GM12878 (cell line): ENCODE measurements around the gene HAO2. TPM values are rescaled to one million over a fixed set of nuclear protein-coding genes. Genes with fewer than 3 reads are reported as not detected.

ENCODE experiments used
- ATAC-seq: fragments of 200-7000 bp; cut with Tn5 transposase; 3 replicates; pipeline ENCODE4 v1.9.1; 2020; ENCODE audit warnings: mild to moderate bottlenecking, moderate library complexity
- BruUV-seq: library from RNA; stranded (reverse); fragments of 400-500 nt; replicated peaks from 2 replicates; lab custom pipeline; 2021; lab: Mats Ljungman, UMichigan
- CTCF ChIA-PET: fragments of 300-600 bp; sonication (Branson Sonifier 250); formaldehyde crosslinking; extraction: SDS; loops from one replicate; lab custom pipeline; 2021; ENCODE audit warnings: inconsistent platforms; lab: Yijun Ruan, JAX
- POLR2A ChIA-PET: fragments of 350-600 bp; formaldehyde crosslinking; extraction: SDS; loops from one replicate; lab custom pipeline; 2021; ENCODE audit warnings: inconsistent platforms; lab: Charles Lee
- RAD21 ChIA-PET: fragments of 300-600 bp; sonication (Branson Sonifier 250); formaldehyde crosslinking; loops from one replicate; lab custom pipeline; 2023; ENCODE audit warnings: antibody characterized with exemption; ENCODE audit not compliant: unreplicated experiment; lab: Charles Lee
- SMC1A ChIA-PET: fragments of 300-600 bp; sonication (Branson Sonifier 250); formaldehyde crosslinking; loops from one replicate; lab custom pipeline; 2023; ENCODE audit not compliant: unreplicated experiment, uncharacterized antibody; lab: Charles Lee
- DNase-seq: peaks from one replicate; pipeline ENCODE4 v3.0.0-alpha.2; 2011; ENCODE audit warnings: low read depth, low spot score
- FAIRE-seq: peaks from 3 replicates; lab custom pipeline; 2011; peaks lifted over from hg19 to GRCh38; lab: Jason Lieb, UNC
- H2AFZ ChIP-seq: 2 replicates; pipeline ENCODE4 v1.6.0; 2011; ENCODE audit warnings: low read depth, low read length, control low read depth; ENCODE audit not compliant: control insufficient read depth
- H3K27ac ChIP-seq: 2 replicates; pipeline ENCODE4 v1.5.1; 2011; ENCODE audit warnings: control low read depth; ENCODE audit not compliant: control insufficient read depth, insufficient read depth
- H3K27me3 ChIP-seq, 2 experiments: replicated peaks in 1 of 2; 2 replicates each; pipeline versions ENCODE4 v1.6.0 to v1.6.1; 2011; ENCODE audit warnings: low read length in 1 of 2; ENCODE audit not compliant: control insufficient read depth in 2 of 2, insufficient read depth in 2 of 2
- H3K36me3 ChIP-seq, 2 experiments: 2 replicates each; pipeline ENCODE4 v1.5.1; 2011; ENCODE audit warnings: low read length in 1 of 2; ENCODE audit not compliant: control insufficient read depth in 2 of 2, insufficient read depth in 2 of 2
- H3K4me1 ChIP-seq: 2 replicates; pipeline ENCODE4 v1.6.1; 2011; ENCODE audit warnings: mild to moderate bottlenecking, low read length, moderate library complexity, mixed read lengths; ENCODE audit not compliant: control insufficient read depth, insufficient read depth
- H3K4me2 ChIP-seq: 2 replicates; pipeline ENCODE4 v1.6.0; 2011; ENCODE audit warnings: control low read depth; ENCODE audit not compliant: control insufficient read depth, insufficient read depth
- H3K4me3 ChIP-seq: fragments of 200-600 bp; sonication (generic); 2 replicates; pipeline ENCODE4 v1.5.1; 2016
- H3K79me2 ChIP-seq: 2 replicates; pipeline ENCODE4 v1.6.0; 2011; ENCODE audit warnings: low read length; ENCODE audit not compliant: control insufficient read depth, insufficient read depth
- H3K9ac ChIP-seq: 2 replicates; pipeline ENCODE4 v1.8.0; 2011; ENCODE audit warnings: low read length, control low read depth, mixed read lengths; ENCODE audit not compliant: control insufficient read depth, insufficient read depth
- H3K9me3 ChIP-seq: replicated peaks from 3 replicates; pipeline ENCODE4 v1.5.1; 2011; ENCODE audit warnings: mild to moderate bottlenecking, low read length; ENCODE audit not compliant: control insufficient read depth, insufficient read depth
- H4K20me1 ChIP-seq: 2 replicates; pipeline ENCODE4 v1.6.0; 2011; ENCODE audit not compliant: control insufficient read depth, insufficient read depth
- CHD2 ChIP-seq: IDR thresholded peaks from 2 replicates; pipeline ENCODE4 v1.6.1; 2011; ENCODE audit warnings: low read depth, low read length, improper control_type of control experiment, borderline replicate concordance
- EZH2 ChIP-seq: IDR thresholded peaks from 2 replicates; pipeline ENCODE4 v1.6.1; 2012; ENCODE audit warnings: low read depth, mild to moderate bottlenecking, control low read depth, inconsistent platforms, low read length, borderline replicate concordance; ENCODE audit not compliant: control insufficient read depth
- HDGF ChIP-seq: fragments of 450-650 bp; IDR thresholded peaks from 2 replicates; pipeline ENCODE4 v1.6.1; 2016; ENCODE audit warnings: antibody characterized with exemption
- NR2C1 ChIP-seq: fragments of 450-650 bp; IDR thresholded peaks from 2 replicates; pipeline ENCODE4 v1.6.1; 2017; ENCODE audit warnings: antibody characterized with exemption, mild to moderate bottlenecking, moderate library complexity
- RELA ChIP-seq: fragments of 450-650 bp; IDR thresholded peaks from 2 replicates; pipeline ENCODE4 v1.8.0; 2014; ENCODE audit warnings: borderline replicate concordance; ENCODE audit not compliant: partially characterized antibody
- RFX5 ChIP-seq: IDR thresholded peaks from 2 replicates; pipeline ENCODE4 v1.6.1; 2011; ENCODE audit warnings: low read depth, low read length, improper control_type of control experiment
- SP1 ChIP-seq: IDR thresholded peaks from one replicate; pipeline ENCODE4 v1.6.1; 2011; ENCODE audit warnings: low read depth, low read length
- ZSCAN29 ChIP-seq: fragments of 450-650 bp; IDR thresholded peaks from 2 replicates; pipeline ENCODE4 v1.6.1; 2017; ENCODE audit warnings: mild to moderate bottlenecking, moderate library complexity
- WGBS: methylation state at CpG from one replicate; pipeline ENCODE4 v1.1.6; 2016; ENCODE audit warnings: low lambda C conversion rate; ENCODE audit not compliant: insufficient replicate concordance, insufficient coverage; ENCODE audit errors: missing lambda C conversion rate; 5-methylcytosine and 5-hydroxymethylcytosine counted together
- in situ Hi-C: fragments of 300-500 bp; cut with MboI; formaldehyde crosslinking; loops from 9 replicates; pipeline ENCODE4 v1.14.3; 2018; ENCODE audit warnings: mixed read lengths
- intact Hi-C: fragments of 100-400 bp; cut with micrococcal nuclease; formaldehyde crosslinking; loops from one replicate; pipeline ENCODE4 v1.14.2; 2022; ENCODE audit not compliant: unreplicated experiment
- polyA plus RNA-seq, 11 experiments: library from polyadenylated mRNA; depleted of rRNA in 4 of 11; unstranded in 6 of 11; stranded (reverse) in 5 of 11; fragments of >200 nt; fragmentation: Nextera tagmentation in 4 of 11; fragmentation: Illumina TruSeq in 1 of 11; extraction: Ambion mirVana in 4 of 11; extraction: Trizol in 1 of 11; gene quantifications; 1 replicate in 1 of 11; 2 replicates in 10 of 11; pipeline versions ENCODE4 v1.2.1 to v1.2.3, GENCODE V29; 2011 to 2016; ENCODE audit warnings: inconsistent platforms in 2 of 11, missing spikeins in 2 of 11, low read depth in 1 of 11
- total RNA-seq, 4 experiments: library from RNA; depleted of rRNA in 3 of 4; stranded (reverse); fragments of >200 nt in 3 of 4; fragmentation: Illumina TruSeq in 1 of 4; extraction: Trizol in 1 of 4; gene quantifications; 2 replicates each; pipeline versions ENCODE4 v1.2.1 to v1.2.3, GENCODE V29; 2013 to 2021
- TF ChIP-seq, protein P1 (sequence below): IDR thresholded peaks from 2 replicates; pipeline ENCODE4 v1.6.1; 2011; ENCODE audit warnings: mild to moderate bottlenecking, low read depth, low read length, moderate library complexity; ENCODE audit not compliant: insufficient replicate concordance
- TF ChIP-seq, protein P2 (sequence below): fragments of 450-650 bp; IDR thresholded peaks from 2 replicates; pipeline ENCODE4 v1.6.1; 2017; ENCODE audit warnings: borderline replicate concordance
- TF ChIP-seq, protein P3 (sequence below): fragments of 450-650 bp; formaldehyde crosslinking; IDR thresholded peaks from 2 replicates; pipeline ENCODE4 v1.4.0; 2020; ENCODE audit warnings: mild to moderate bottlenecking, moderate library complexity

Gene HAO2
- total and polyA plus RNA-seq, 10 of the 15 experiments (the other 5 are each of a cell fraction or from before 2014, with no cell fraction given): not detected

- no peak overlapping the region for H3K4me3 ChIP-seq
- H3K9me3 ChIP-seq: no peaks in the 10 kb centered on the region
- no peak for DNase-seq
- H3K27ac ChIP-seq: no peak overlapping the region
- no peaks in the 10 kb centered on the region for H4K20me1 ChIP-seq
- no peak overlapping the region for H3K4me2 ChIP-seq
- ChIA-PET POLR2A (no interaction called here), CTCF (interaction anchor here (0.9 to 1.3 kb wide), 2 partner anchors 9 to 14 kb away, joined by 3 to 4 read pairs; no protein-coding TSS in a partner anchor), RAD21 (no interaction called here), SMC1A (no interaction called here)
- no peak overlapping the region for H3K9ac ChIP-seq
- in situ Hi-C loops: no loop called here
- H2AFZ ChIP-seq: no peak overlapping the region
- no peak for ATAC-seq
- H3K79me2 ChIP-seq: no peaks in the 10 kb centered on the region
- intact Hi-C loops: no loop called here
- no peaks in the 10 kb centered on the region for H3K4me1 ChIP-seq
- 50% methylated on average over 4 of the region's 4 CpGs for whole genome bisulfite sequencing
- H3K27me3 ChIP-seq: no peaks in the 10 kb centered on the region
- no peaks in the 10 kb centered on the region for H3K36me3 ChIP-seq
- BruUV-seq: no TSS peak
- no peak for FAIRE-seq
- TF ChIP-seq NR2C1 (no peak), EZH2 (no peak), RFX5 (no peak), HDGF (no peak), ZSCAN29 (no peak)
- TF ChIP-seq, protein P1, sequence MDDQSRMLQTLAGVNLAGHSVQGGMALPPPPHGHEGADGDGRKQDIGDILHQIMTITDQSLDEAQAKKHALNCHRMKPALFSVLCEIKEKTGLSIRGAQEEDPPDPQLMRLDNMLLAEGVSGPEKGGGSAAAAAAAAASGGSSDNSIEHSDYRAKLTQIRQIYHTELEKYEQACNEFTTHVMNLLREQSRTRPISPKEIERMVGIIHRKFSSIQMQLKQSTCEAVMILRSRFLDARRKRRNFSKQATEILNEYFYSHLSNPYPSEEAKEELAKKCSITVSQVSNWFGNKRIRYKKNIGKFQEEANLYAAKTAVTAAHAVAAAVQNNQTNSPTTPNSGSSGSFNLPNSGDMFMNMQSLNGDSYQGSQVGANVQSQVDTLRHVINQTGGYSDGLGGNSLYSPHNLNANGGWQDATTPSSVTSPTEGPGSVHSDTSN: no peak
- TF ChIP-seq, all 136 proteins: peak for 0
Observed at GRCh38 chr1:119336848-119337247, 31.7 kb upstream of the HAO2 start.

GRCh38 chr1:119338004-119338403 is 30.6 kb upstream of the HAO2 start:
- FAIRE-seq: no peak
- Histone ChIP-seq H2AFZ (no peak overlapping the region), H3K36me3 (no peaks in the 10 kb centered on the region), H3K9ac (no peak overlapping the region), H3K4me3 (no peak overlapping the region), H4K20me1 (no peaks in the 10 kb centered on the region), H3K4me2 (no peak overlapping the region), H3K79me2 (no peaks in the 10 kb centered on the region), H3K27me3 (no peaks in the 10 kb centered on the region), H3K27ac (no peak overlapping the region), H3K4me1 (no peaks in the 10 kb centered on the region), H3K9me3 (no peaks in the 10 kb centered on the region)
- TF ChIP-seq CHD2 (no peak), RELA (no peak), SP1 (no peak)
- TF ChIP-seq, protein P2, sequence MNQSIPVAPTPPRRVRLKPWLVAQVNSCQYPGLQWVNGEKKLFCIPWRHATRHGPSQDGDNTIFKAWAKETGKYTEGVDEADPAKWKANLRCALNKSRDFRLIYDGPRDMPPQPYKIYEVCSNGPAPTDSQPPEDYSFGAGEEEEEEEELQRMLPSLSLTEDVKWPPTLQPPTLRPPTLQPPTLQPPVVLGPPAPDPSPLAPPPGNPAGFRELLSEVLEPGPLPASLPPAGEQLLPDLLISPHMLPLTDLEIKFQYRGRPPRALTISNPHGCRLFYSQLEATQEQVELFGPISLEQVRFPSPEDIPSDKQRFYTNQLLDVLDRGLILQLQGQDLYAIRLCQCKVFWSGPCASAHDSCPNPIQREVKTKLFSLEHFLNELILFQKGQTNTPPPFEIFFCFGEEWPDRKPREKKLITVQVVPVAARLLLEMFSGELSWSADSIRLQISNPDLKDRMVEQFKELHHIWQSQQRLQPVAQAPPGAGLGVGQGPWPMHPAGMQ: no peak
- TF ChIP-seq, protein P3, sequence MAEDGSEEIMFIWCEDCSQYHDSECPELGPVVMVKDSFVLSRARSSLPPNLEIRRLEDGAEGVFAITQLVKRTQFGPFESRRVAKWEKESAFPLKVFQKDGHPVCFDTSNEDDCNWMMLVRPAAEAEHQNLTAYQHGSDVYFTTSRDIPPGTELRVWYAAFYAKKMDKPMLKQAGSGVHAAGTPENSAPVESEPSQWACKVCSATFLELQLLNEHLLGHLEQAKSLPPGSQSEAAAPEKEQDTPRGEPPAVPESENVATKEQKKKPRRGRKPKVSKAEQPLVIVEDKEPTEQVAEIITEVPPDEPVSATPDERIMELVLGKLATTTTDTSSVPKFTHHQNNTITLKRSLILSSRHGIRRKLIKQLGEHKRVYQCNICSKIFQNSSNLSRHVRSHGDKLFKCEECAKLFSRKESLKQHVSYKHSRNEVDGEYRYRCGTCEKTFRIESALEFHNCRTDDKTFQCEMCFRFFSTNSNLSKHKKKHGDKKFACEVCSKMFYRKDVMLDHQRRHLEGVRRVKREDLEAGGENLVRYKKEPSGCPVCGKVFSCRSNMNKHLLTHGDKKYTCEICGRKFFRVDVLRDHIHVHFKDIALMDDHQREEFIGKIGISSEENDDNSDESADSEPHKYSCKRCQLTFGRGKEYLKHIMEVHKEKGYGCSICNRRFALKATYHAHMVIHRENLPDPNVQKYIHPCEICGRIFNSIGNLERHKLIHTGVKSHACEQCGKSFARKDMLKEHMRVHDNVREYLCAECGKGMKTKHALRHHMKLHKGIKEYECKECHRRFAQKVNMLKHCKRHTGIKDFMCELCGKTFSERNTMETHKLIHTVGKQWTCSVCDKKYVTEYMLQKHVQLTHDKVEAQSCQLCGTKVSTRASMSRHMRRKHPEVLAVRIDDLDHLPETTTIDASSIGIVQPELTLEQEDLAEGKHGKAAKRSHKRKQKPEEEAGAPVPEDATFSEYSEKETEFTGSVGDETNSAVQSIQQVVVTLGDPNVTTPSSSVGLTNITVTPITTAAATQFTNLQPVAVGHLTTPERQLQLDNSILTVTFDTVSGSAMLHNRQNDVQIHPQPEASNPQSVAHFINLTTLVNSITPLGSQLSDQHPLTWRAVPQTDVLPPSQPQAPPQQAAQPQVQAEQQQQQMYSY (CRISPR knock-in tag): no peak
- ChIA-PET CTCF (interaction anchor here (1.4 kb wide), 1 partner anchor 28 kb away, joined by 3 read pairs; no protein-coding TSS in a partner anchor), RAD21 (no interaction called here), POLR2A (no interaction called here), SMC1A (interaction anchor here (0.9 to 1.3 kb wide), 2 partner anchors 10 to 13 kb away, joined by 3 read pairs; no protein-coding TSS in a partner anchor)
- in situ Hi-C loops: no loop called here
- no peak for ATAC-seq
- intact Hi-C loops: no loop called here
- 21% methylated on average over 2 of the region's 2 CpGs for WGBS
- DNase-seq: no peak
- BruUV-seq: no TSS peak
